ENCODE measurements around the gene CA5B. TPM values are rescaled to one million over a fixed set of nuclear protein-coding genes. Genes with fewer than 3 reads are reported as not detected.
A peak's percentile ranks its signal among the peaks of the same experiment; 100 is the strongest.
"Not testable (repeated sequence)": the region's sequence is repeated elsewhere in the genome, so short reads cannot be mapped to it uniquely, and the experiment has no call there.

CA5B gene
- total RNA-seq, 4 donors from 2014 or later, result 7.4 to 21.7 (median 19.1) TPM

GRCh38 chrX:15724911-15725310 lies 13.2 kb upstream of the CA5B start:
- no peaks in the 10 kb centered on the region for H3K36me3 ChIP-seq
- H3K27me3 ChIP-seq, result no peaks in the 10 kb centered on the region
- no peaks in the 10 kb centered on the region for H3K4me1 ChIP-seq
- no peak for DNase-seq
- no peaks in the 10 kb centered on the region for H3K9me3 ChIP-seq
- no peak overlapping the region for H3K27ac ChIP-seq
- no peak overlapping the region for H3K4me3 ChIP-seq
- TF ChIP-seq POLR2A (IDR thresholded peaks at IDR 0.05), result no peak
- TF ChIP-seq, protein P1, sequence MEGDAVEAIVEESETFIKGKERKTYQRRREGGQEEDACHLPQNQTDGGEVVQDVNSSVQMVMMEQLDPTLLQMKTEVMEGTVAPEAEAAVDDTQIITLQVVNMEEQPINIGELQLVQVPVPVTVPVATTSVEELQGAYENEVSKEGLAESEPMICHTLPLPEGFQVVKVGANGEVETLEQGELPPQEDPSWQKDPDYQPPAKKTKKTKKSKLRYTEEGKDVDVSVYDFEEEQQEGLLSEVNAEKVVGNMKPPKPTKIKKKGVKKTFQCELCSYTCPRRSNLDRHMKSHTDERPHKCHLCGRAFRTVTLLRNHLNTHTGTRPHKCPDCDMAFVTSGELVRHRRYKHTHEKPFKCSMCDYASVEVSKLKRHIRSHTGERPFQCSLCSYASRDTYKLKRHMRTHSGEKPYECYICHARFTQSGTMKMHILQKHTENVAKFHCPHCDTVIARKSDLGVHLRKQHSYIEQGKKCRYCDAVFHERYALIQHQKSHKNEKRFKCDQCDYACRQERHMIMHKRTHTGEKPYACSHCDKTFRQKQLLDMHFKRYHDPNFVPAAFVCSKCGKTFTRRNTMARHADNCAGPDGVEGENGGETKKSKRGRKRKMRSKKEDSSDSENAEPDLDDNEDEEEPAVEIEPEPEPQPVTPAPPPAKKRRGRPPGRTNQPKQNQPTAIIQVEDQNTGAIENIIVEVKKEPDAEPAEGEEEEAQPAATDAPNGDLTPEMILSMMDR (IDR thresholded peaks at IDR 0.05), result no peak

- H3K27me3 ChIP-seq, H3K36me3 ChIP-seq, DNase-seq, H3K27ac ChIP-seq, H3K9me3 ChIP-seq, H3K4me1 ChIP-seq, H3K4me3 ChIP-seq: not testable (repeated sequence)
Observed at GRCh38 chrX:15731368-15731767, 6.7 kb upstream of the CA5B start.

GRCh38 chrX:15737190-15737958 lies 696 bp upstream of the CA5B start:
- DNase-seq, result no peak
- Histone ChIP-seq H3K27me3 (no peaks in the 10 kb centered on the region), H3K4me3 (peak overlapping the region; percentile 26 to 71 (median 44)), H3K27ac (peak overlapping the region in 3 of 4 donors; percentile 4 to 68 (median 32)), H3K36me3 (no peaks in the 10 kb centered on the region), H3K4me1 (peaks cover 0 to 5% (median 2%) of the 10 kb centered on the region in 4 donors), H3K9me3 (no peaks in the 10 kb centered on the region)
- TF ChIP-seq, protein P1 (IDR thresholded peaks at IDR 0.05), result no peak

DNA sequence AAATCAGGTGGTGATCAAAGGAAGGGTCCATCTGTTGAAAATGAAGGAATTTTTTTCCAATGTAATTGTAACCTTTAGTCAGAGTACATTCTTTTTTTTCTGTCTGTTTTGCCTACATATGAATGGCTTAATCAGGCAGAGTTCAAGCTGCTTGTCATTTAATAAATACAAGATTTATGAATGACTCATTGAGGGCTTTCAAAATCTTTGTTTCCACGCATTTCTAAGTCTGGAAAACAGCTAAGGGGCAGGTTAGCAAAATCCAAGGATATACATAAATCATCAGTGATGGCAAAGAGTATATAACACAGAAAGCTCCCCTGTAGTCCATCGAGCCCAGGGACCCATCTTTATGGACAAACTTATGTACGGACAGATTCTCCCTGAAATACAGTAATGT lies 1.8 kb downstream of the CA5B start:
- TF ChIP-seq, protein P1 (IDR thresholded peaks at IDR 0.05), result no peak
- TF ChIP-seq POLR2A (IDR thresholded peaks at IDR 0.05), result no peak
- DNase-seq, result no peak
- Histone ChIP-seq H3K27me3 (no peaks in the 10 kb centered on the region), H3K4me3 (no peak overlapping the region), H3K9me3 (no peaks in the 10 kb centered on the region), H3K36me3 (no peaks in the 10 kb centered on the region), H3K27ac (no peak overlapping the region), H3K4me1 (peaks cover 0 to 5% (median 2%) of the 10 kb centered on the region in 4 donors)

DNA sequence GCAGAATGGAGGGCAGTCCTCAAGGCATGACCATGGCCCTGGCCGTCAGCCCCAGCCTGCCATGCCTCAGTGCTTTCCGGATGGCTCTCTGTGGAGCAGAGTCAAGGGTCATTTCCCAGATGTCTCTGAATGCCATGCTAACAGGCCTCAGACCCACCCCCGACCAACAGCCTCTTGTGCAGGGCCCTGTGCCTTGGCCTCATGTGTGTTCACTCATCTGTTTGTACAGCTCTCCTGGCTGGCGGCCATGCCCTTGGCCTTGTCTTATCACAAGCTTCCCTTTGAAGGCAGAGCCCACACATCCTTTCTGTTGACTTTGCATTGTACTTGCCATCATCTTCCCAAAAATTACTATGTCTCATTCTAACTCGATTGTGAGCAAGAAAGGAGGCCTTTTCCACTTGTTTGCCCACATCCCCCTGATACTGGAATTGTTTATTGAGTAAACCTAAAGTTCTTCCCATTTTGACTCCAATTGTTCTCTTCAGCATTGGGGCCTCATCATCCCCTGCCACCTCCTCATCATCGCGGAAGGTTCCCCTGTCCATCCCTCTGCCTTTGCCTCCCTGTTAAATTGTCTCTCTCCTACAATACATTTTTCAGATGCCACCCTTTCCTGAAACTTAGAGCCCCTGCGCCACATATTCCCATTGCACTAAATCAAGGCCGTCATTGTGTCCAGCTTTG lies 6.3 kb downstream of the CA5B start:
- Histone ChIP-seq H3K9me3 (no peaks in the 10 kb centered on the region), H3K4me3 (no peak overlapping the region), H3K36me3 (no peaks in the 10 kb centered on the region), H3K4me1 (no peaks in the 10 kb centered on the region), H3K27ac (no peak overlapping the region), H3K27me3 (no peaks in the 10 kb centered on the region)
- DNase-seq, result no peak
- TF ChIP-seq, protein P1 (IDR thresholded peaks at IDR 0.05), result no peak
- TF ChIP-seq POLR2A (IDR thresholded peaks at IDR 0.05), result no peak

- no peak for DNase-seq
- no peak for TF ChIP-seq POLR2A (IDR thresholded peaks at IDR 0.05)
- TF ChIP-seq, protein P1 (IDR thresholded peaks at IDR 0.05), result no peak
- Histone ChIP-seq H3K36me3 (no peaks in the 10 kb centered on the region), H3K27ac (no peak overlapping the region), H3K4me3 (no peak overlapping the region), H3K4me1 (no peaks in the 10 kb centered on the region), H3K27me3 (no peaks in the 10 kb centered on the region), H3K9me3 (no peaks in the 10 kb centered on the region)
Observed at GRCh38 chrX:15745179-15745578, 7.1 kb downstream of the CA5B start.

GRCh38 chrX:15746651-15747050 lies 8.6 kb downstream of the CA5B start:
- H3K27me3 ChIP-seq, H3K4me3 ChIP-seq, DNase-seq, H3K9me3 ChIP-seq, H3K27ac ChIP-seq, H3K36me3 ChIP-seq, H3K4me1 ChIP-seq: not testable (repeated sequence)
